ENCODE results near the gene FARP2. TPM values are rescaled to one million over a fixed set of nuclear protein-coding genes. Genes with fewer than 3 reads are reported as not detected.

The FARP2 gene
- total and polyA plus RNA-seq, 2 of the 13 experiments (the other 11 are each of a cell fraction or from before 2014, with no cell fraction given): 28.0 to 45.4 TPM

GRCh38 chr2:241417626-241418025, 61.5 kb downstream of the FARP2 start (continued):
- peak; percentile 51; the same call in 1 of the 2 replicates for TF ChIP-seq SIN3A (IDR thresholded peaks at IDR 0.05; ENCODE audit: borderline replicate concordance, low read depth, low read length)
- TF ChIP-seq ZNF276 (CRISPR knock-in tag; IDR thresholded peaks at IDR 0.05; ENCODE audit: low read depth): no peak
- TF ChIP-seq BRD4 (CRISPR knock-in tag; IDR thresholded peaks at IDR 0.05): no peak
- no peak for TF ChIP-seq FOXA1 (IDR thresholded peaks at IDR 0.05)
- peak; percentile 78 for TF ChIP-seq FOXA1 (CRISPR knock-in tag; IDR thresholded peaks at IDR 0.05)
- TF ChIP-seq HHEX (CRISPR knock-in tag; IDR thresholded peaks at IDR 0.05): 0 out of 2 replicates have a peak, but pooled peaks have one; percentile 8
- TF ChIP-seq TCF7L2 (IDR thresholded peaks at IDR 0.05; ENCODE audit: low read depth, low read length): no peak
- TF ChIP-seq NFYC (CRISPR knock-in tag; IDR thresholded peaks at IDR 0.05): no peak
- TF ChIP-seq FOXK1 (CRISPR knock-in tag; IDR thresholded peaks at IDR 0.05; ENCODE audit: borderline replicate concordance, low read depth): no peak
- no peak for TF ChIP-seq ERF (CRISPR knock-in tag; IDR thresholded peaks at IDR 0.05)
- peak; percentile 77 for TF ChIP-seq FOXA3 (CRISPR knock-in tag; IDR thresholded peaks at IDR 0.05)
- no peak for TF ChIP-seq SALL1 (CRISPR knock-in tag; IDR thresholded peaks at IDR 0.05)
- TF ChIP-seq ZNF326 (CRISPR knock-in tag; IDR thresholded peaks at IDR 0.05; ENCODE audit: borderline replicate concordance): no peak
- no peak for TF ChIP-seq EEA1 (CRISPR knock-in tag; IDR thresholded peaks at IDR 0.05; ENCODE audit: borderline replicate concordance)
- no peak for TF ChIP-seq SOX6 (IDR thresholded peaks at IDR 0.05)
- TF ChIP-seq SOX6 (CRISPR knock-in tag; IDR thresholded peaks at IDR 0.05): peak; percentile 82
- peak; percentile 73 for TF ChIP-seq FOXP4 (CRISPR knock-in tag; IDR thresholded peaks at IDR 0.05)
- TF ChIP-seq PBX3 (CRISPR knock-in tag; IDR thresholded peaks at IDR 0.05; ENCODE audit: borderline replicate concordance): no peak
- peak; percentile 43; the same call in 1 of the 2 replicates for TF ChIP-seq PRDM15 (CRISPR knock-in tag; IDR thresholded peaks at IDR 0.05)
- TF ChIP-seq JUND (CRISPR knock-in tag; IDR thresholded peaks at IDR 0.05): no peak
- peak; percentile 69 for TF ChIP-seq GATAD2A (CRISPR knock-in tag; IDR thresholded peaks at IDR 0.05)
- no peak for TF ChIP-seq PHB2 (IDR thresholded peaks at IDR 0.05; ENCODE audit: partially characterized antibody)
- no peak for TF ChIP-seq FOXP1 (IDR thresholded peaks at IDR 0.05)
- peak; percentile 82; the same call in 1 of the 2 replicates for TF ChIP-seq FOXP1 (CRISPR knock-in tag; IDR thresholded peaks at IDR 0.05)
- TF ChIP-seq ZNF205 (CRISPR knock-in tag; IDR thresholded peaks at IDR 0.05): no peak
- TF ChIP-seq SNRNP70 (IDR thresholded peaks at IDR 0.05; ENCODE audit: low read depth, low read length): no peak

Data from HepG2 (cell line).